HG03342 (cell line): ENCODE results near the gene ENOX1.

Experiments
- ATAC-seq: cut with Tn5 transposase; IDR thresholded peaks from one replicate; pipeline ENCODE4 v1.9.1; 2021; ENCODE audit warnings: mild to moderate bottlenecking, moderate library complexity; ENCODE audit not compliant: unreplicated experiment

ENOX1 gene

DNA sequence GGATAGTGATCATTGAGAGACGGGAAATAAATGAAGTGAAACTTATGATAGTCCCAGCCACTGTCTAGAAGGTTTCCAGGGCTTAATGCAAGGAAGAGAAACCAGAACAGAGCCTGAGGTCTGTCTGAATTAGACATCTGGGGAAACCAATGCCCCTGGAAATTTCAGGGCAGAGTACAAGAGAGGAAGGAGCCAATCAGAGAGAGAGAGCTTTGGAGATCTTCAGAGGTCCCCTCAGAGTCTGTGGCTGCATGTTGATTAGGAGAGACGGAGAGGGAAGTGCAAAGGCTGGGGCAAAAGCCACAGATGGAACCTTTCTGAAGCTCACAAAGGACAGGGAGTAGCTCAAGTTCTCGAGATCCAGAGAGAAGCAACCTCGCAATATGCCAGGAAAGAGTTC is 385.4 kb downstream of the ENOX1 start:
- ATAC-seq = no peak

DNA sequence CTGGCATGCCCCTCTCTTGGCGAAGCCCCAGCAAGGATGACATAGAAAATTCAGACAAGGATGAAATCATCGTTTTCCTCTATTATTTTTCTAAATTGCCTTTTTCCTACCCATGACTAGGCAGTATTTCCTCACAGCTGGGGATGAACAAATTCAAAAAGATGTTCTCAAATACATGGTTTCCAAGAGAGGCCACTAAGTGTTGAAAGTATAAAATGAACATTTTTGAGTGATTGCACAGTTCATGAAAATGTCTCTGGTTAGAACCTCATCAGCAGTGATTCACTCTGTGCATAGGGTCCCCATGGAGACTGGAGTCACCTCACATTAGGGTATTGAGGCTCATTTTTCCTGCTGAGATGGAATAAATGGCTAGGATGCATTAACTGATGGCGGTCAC is 389.7 kb downstream of the ENOX1 start:
- no peak for ATAC-seq

DNA sequence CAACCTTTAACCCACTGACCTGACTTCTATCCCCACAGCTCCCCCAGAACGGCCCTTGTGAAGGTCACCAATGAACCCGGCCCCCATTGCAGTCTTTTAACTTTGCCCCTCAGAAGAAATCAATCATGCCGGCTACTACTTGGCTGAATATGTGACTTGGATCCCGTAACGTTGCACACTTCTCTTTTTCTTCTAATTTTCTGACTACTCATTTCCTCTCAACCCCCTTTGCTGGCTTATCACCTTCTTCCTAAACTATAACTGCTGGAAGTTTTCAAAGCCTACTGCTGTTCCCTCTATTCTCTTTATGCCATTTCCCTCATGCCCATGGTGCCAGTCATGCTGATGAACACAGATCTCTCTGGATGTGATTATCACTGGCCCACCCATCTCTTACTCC is 395.7 kb downstream of the ENOX1 start:
- ATAC-seq = peak; percentile 11

DNA sequence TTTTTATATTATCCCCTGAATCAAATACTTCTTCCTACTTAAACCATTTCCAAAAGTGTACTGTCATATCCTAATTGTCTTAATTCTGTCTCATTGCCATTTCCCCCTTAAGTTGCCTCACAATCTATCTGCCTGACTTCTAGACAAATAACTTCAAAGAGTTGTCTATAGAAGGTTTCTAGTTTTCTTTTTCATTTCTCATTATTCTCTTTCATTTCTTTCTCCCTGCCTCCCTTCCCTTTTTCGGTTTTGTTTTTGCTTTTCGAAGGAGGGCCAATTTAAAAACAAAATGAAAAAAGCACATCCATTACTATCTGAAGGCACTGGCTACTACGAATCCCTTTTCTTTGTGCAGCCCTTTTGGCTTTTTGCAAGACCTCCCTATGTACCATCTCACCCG is 396.2 kb downstream of the ENOX1 start:
- ATAC-seq = peak; percentile 50

DNA sequence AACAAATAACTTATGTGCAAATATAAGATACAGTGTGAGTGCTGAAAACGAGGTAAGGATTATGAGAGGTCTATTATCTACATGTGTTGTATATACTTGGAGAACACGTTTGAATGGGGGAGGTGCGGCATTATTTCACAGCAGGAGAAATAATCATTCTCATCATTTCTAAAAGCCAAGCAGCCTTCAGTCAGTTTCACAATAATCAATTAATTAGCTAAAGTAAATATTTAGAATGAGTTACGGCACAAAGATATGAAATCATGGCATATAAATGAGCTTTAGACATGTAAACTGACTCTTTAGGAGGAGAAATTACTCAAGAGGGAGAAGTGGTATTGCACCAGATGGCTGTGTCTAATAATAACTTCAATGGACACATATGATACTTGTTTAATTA is 396.8 kb downstream of the ENOX1 start:
- ATAC-seq = no peak

DNA sequence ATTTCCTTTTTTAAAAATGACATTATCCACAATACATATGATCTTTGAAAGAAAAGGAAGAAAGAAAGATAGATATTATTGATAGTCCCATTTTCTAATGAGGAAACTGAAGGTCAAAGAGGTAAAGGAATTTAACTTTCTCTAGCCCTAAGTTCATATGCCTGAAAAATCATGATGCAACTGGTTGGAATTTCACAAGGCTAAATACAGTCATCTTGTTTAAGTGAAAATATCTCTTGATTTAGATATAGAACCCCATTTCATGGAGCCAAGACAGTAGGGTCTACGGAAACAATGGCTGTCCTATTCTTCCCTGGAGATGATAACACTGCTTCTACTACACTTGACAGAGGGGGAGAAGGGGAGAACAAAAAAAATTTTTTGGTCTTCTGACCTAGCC is 397.2 kb downstream of the ENOX1 start:
- ATAC-seq = no peak

DNA sequence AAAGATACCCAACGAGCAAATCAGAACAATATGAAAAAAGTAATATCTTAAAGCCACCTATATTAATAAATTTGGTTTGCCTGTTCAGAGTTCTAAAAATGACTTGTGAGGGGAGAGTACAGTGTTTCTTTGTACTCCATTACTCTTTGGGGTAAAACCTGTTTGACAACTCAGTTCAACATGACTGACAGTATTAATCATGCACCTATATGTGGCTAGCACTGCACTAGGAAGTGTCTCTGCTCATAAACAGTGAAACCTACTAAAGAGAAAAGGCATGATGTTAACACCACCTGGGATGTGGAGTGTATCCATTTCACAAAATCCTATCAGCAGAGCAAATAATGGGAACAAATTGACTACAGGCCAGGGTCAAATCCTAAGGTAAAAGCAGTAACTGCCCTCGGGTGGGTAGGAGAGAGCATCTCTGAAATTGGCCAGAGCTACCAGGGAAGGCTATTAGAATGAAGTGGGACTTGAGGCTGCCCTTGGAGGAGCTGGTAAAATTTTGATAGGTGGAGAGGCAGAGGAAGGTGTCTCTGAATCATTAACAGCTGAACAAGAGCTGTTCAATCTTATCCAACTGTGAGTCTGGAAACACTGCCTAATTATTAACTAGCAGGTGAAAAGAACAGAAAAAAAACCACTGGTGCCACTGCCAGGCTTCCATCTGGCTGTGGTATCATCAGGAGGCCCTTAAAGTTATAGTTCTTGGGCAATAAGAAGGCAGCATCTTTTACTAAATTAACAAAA is 398.3 kb downstream of the ENOX1 start:
- ATAC-seq = peak; percentile 58

DNA sequence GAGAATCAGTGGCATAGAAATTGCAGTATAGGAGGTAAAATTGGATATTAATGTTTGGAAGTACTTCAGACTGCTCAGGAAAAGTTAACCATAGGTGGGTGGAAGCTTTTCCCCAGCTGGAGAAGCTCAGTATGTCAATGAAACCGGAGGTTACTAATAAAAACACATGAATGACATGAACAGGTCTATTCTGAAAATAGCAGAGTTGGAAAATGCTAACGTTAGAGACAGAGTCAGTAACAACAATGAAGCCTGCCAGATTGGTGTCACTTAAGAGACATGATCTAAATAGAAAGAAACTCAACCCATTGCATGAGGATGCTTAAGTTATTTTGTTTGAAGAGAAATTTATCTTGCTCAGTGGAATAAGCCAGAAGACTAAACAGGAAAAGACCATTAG is 398.9 kb downstream of the ENOX1 start:
- no peak for ATAC-seq

DNA sequence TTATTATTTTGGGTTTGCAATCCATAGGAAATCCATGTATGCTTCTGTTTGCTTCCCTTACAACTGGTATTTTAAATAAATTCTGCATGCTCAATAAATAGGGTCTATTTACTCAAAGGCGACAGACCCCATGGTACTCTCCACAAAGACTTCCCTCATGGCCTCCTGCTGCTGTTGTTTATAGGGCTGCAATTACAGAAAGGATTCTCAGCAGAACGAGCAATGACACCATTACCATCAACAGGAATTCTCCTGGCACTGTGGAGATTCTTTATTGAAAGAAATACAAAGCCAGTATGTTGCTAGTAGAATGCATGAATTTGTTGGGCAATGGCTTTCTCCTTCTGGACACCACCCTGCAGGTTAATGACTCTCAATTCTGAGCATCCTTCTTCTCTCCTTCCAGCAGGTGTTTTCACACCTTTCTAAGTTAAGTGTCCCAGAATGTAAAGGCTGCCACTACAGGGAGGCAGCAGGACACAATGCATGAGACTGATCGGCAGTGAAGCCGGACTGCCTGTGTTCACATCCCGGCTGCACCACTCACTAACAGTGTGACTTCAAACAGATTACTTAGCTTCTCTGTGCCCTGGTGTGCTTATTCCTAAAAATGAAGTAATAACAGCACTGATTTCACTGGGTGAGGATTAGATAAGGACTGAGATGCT is 403.1 kb downstream of the ENOX1 start:
- no peak for ATAC-seq

DNA sequence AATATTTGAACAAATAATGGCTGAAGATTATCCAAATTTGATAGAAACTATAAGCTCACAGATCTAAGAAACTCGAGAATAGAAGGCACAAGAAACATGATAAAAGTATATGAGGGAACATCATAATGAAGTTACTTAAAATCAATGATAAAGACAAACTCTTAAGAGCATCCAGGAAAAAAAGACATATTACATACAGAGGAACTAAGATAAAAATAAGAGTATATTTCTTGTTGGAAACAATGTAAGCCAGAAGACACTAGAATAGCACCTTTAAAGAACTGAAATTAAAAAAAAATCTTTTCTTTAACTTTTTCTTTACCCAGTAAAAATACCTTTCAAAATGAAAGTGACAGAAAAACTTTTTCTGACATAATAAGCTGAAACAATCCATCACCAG is 407.0 kb downstream of the ENOX1 start:
- ATAC-seq = no peak

DNA sequence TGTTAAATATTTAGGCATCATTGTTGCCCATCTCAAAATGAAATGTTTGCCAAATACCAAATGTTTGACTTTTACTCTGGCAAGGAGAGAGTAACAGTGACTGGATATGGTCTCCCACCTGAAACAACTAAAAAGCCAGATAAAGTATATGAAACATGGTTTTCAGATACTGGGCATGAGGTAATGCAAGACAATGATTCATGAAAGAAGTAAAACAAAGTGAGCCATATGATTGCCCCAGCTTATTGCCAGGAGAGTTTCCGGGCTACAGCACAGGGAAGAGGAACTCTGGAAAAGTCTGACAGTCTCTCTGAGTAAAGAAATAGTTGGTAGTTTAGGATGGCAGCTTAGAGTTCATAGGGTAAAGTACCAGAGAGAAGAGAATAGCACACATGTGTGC is 408.8 kb downstream of the ENOX1 start:
- ATAC-seq = no peak

DNA sequence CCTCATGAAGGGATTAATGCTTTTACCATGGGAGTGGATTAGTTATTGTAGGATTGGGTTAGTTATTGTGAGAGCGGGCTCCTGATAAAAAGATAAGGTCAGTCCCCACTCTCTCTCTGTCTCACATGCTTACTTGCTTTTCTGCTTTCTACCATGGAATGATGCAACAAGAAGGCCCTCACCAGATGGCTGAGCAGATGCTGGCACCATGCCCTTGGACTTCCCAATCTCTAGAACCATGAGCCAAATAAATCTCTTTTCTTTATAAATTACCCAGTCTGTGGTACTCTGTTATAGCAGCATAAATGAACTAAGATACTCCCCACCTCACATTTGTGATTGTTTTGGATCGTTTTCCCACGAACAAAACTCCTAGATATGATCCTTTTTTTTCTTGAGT is 409.6 kb downstream of the ENOX1 start:
- ATAC-seq = no peak

DNA sequence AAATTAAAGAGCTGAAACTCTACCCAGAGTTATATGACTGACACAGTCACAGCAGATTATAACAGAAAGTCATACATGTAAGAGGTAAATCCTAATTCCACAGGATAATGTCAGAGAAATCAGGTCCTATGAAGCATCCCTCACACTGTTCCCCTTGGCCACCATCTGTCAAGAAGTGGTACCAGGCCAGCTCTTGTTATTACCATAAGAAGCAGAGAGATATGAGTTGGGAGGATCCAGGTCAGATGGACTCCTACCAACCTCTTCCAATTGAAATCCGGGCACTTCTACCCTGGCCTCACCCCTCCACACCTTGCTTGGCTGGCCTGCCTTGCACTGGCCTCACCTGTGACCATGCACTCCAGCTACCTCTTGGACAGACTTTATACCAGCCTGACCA is 410.2 kb downstream of the ENOX1 start:
- ATAC-seq = no peak

DNA sequence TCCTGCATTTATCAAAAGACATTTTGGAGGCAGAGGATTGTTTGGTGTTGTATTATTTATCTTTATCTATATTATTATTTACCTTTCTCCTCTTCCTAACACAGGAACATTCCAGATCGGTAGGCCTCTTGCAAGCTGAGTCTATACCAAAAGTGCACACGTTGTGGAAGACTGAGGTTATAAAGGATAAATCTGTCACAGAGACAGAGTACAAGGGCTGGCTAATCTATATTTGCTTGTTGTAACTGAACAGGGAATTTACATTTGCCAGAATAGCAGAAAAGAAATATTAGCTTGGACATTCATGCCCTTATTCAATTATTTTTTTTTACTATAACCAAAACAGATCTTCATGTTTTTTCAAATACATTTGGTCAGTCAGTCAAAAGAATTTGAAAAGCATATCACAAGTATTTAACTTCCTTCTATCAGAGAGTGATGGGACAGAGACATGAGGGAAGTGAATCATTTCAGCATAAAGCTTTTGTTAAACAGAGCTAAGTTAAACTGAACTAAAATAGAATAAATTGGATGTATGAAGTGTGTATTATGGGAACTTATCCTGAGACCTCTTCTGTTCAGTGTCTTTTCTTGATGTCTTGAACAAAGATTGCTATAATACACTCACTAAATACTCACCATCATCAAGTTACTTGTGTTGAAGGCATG is 410.8 kb downstream of the ENOX1 start:
- ATAC-seq = no peak

DNA sequence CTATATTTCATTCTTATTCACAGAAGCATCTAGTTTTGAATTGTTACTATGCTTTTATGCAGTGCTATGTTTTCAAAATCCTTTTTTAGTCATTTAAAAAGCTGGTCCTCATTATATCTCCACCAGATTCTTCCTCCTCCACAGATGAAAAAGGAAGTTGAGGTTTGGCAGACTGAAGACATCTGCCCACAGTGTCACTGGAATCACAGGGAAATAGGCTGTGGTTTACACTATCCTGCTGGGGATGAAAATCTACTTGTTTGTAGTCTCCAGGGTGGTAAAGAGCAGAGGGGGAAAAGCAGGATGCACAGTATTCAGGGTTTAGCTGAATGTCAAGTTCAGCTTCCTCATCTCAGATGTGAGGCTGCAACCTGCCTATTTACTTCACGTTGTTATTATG is 412.2 kb downstream of the ENOX1 start:
- ATAC-seq = no peak

DNA sequence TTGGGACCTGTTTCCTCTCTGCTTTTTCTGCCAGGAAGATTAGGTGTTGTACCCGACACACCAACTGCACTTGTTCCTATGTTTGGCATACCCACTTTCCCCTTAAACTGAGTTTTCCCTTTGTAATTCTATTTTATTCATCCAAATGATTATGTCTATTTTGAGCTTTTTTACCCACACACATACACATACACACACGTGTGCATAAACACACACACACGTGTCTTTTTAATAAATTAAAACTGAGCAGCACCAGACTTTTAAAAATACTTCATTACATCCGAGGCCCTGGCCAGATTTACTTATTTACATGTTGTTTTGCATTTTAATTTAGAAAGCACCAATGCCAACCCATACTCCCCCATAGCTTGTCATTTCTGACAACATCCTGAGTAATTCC is 413.4 kb downstream of the ENOX1 start:
- ATAC-seq = no peak

DNA sequence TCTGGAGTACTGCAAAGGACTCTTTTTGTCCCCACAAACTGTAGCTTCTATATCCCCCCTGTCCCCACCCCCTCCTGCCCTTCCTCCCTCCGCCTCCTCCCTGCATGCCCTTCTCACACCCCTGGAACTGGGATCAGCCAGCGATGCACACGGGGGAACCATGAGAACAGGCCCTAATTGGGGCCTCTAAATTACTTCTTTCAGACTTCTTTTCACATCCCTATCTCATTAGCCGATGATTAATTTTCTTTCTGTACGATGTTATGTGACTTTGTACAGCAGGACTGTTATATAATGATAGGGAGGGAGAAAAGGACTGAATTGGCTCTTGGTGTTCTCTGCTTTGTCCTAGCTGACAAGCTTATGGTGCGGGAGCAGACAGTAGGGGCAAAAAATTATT is 415.9 kb downstream of the ENOX1 start:
- ATAC-seq = no peak

DNA sequence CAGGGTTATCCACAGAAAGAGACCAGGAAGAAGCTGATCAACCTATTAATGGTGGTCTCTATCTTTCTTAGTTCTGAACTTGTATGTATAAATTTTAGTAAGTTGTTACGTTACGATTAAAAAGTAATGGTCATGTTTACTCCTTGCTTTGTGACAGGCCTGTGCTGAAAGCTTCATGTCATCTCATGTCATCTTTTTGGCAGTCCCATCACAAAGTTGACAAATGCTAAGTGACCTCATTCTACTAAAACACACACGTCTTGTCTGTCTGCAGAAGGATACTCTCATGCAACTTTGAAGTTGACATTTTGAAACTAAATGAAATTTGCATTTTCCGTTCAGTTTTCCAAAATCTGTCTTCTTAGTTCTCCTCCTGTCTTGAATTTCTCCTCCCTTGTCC is 417.5 kb downstream of the ENOX1 start:
- no peak for ATAC-seq

DNA sequence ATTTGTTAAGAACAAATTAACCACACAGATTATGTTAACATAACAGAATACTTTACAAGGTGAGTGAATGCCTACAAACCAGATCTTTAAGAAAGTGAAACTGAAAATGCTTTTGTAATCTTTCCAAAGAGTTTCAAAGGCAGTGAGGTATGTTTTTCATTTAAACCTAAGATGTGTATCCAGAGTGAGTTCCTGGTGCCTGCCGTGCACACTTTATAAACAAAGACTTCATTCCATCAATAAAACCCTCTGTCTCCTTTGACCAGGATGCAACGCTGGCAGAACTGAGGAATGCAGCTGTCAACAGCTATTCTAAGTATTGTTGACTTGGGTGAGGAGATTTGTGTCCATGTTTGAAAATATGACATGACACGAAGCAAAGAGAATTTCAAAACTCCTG is 418.8 kb downstream of the ENOX1 start:
- no peak for ATAC-seq

DNA sequence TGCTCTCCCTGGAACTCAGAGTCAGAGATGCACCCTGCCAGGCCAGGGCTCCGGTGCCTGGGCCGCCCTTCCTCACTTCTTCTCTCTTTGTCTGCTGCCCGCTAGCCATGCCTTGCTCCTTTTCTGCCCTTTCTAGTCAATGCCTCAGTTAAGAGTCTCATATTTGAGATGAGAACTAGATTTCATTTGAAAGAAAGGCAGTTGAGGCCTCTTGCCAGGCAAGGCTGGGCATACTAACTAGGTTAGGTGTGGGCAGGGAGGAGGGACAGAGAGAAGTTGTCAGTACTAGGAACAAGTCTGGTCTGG is 421.8 kb downstream of the ENOX1 start:
- ATAC-seq = no peak

DNA sequence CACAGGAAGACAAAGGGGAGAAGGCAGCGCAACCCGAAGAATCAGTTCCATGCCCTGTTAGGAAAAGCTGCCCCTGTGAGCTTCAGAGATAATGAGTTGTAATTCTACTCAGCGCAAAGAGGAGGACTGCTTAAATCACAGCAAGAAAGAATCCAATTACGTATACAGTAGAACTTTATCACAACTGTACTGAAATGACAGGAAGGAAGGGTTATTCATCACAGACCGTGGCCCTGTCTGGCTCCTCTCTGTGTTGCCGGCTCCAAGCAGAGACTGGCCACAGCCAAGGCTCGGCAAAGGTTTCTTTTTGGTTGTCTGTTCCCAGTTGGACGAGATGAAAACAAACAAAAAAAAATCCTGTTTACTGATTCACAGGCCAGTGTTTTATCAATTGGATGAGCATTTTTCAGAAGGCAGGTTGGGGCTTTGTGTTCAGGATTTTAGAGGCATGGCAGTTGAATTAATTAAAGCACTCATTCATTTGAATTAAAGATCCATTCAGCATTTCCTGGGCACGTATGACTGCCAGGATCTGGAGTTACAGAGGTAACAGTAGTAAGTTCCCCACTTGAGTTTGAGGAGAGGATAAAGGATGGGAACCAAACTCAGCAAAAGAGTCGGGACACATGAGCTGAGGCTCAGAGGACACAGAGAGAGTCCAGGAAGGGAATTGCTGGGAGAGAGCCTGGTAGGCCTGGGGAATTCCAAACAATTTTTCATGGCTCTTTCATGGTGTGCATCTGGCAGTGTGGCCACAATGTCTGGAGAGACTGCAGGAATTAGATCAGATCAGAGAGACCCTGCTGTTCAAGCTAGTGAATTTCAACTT is 422.3 kb downstream of the ENOX1 start:
- no peak for ATAC-seq
